PFSK-1 (cell line): ENCODE results near the gene ITGB6.

ENCODE experiments used
- FOXP2 ChIP-seq: optimal IDR thresholded peaks from 2 replicates; pipeline ENCODE3; 2011; ENCODE audit warnings: borderline replicate concordance, control low read depth, inconsistent platforms; ENCODE audit not compliant: insufficient read depth; ENCODE audit errors: extremely low read length, extremely low read depth
- POLR2AphosphoS5 ChIP-seq: IDR thresholded peaks from 2 replicates; pipeline ENCODE4 v1.6.1; 2012; ENCODE audit warnings: low read depth, mild to moderate bottlenecking, control low read depth, low read length, moderate library complexity
- SIN3A ChIP-seq: IDR thresholded peaks from 2 replicates; pipeline ENCODE4 v1.6.1; 2012; ENCODE audit warnings: mild to moderate bottlenecking, low read length, moderate library complexity, borderline replicate concordance; ENCODE audit not compliant: insufficient read depth
- TAF1 ChIP-seq: IDR thresholded peaks from 2 replicates; pipeline ENCODE4 v1.6.1; 2012; ENCODE audit warnings: low read length, control low read depth, borderline replicate concordance; ENCODE audit not compliant: insufficient read depth
- TF ChIP-seq, protein P1 (sequence below), 2 experiments: IDR thresholded peaks; 2 replicates each; pipeline versions ENCODE4 v1.6.1 to v1.8.0; 2011 to 2012; ENCODE audit warnings: low read depth in 2 of 2, low read length in 2 of 2, control low read depth in 1 of 2, inconsistent platforms in 1 of 2, mild to moderate bottlenecking in 1 of 2, moderate library complexity in 1 of 2; ENCODE audit not compliant: insufficient read depth in 1 of 2

Gene ITGB6

DNA sequence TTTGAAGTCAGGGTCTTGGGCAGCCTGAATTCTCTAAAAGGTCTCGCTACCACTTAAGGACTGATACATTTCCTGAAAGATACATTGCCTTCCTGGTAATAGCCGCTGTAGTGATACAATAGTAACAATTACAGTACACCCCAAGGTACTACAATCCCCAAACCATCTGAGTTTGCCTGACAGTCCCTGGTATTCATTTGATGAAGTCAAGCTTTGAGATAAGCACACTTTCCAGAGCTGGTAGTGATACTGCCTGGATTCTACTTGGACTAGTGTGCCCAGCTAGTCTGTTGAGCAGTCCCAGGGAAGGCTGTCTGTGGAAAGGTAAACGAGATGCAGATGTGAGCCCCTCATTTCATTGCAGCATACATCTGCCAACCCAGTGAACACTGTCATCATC is 24.4 kb upstream of the ITGB6 start:
- no peak for TF ChIP-seq TAF1
- TF ChIP-seq, protein P1, sequence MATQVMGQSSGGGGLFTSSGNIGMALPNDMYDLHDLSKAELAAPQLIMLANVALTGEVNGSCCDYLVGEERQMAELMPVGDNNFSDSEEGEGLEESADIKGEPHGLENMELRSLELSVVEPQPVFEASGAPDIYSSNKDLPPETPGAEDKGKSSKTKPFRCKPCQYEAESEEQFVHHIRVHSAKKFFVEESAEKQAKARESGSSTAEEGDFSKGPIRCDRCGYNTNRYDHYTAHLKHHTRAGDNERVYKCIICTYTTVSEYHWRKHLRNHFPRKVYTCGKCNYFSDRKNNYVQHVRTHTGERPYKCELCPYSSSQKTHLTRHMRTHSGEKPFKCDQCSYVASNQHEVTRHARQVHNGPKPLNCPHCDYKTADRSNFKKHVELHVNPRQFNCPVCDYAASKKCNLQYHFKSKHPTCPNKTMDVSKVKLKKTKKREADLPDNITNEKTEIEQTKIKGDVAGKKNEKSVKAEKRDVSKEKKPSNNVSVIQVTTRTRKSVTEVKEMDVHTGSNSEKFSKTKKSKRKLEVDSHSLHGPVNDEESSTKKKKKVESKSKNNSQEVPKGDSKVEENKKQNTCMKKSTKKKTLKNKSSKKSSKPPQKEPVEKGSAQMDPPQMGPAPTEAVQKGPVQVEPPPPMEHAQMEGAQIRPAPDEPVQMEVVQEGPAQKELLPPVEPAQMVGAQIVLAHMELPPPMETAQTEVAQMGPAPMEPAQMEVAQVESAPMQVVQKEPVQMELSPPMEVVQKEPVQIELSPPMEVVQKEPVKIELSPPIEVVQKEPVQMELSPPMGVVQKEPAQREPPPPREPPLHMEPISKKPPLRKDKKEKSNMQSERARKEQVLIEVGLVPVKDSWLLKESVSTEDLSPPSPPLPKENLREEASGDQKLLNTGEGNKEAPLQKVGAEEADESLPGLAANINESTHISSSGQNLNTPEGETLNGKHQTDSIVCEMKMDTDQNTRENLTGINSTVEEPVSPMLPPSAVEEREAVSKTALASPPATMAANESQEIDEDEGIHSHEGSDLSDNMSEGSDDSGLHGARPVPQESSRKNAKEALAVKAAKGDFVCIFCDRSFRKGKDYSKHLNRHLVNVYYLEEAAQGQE (IDR thresholded peaks at IDR 0.05; ENCODE audit: insufficient read depth in 1 of 2, low read depth in 2 of 2, low read length in 2 of 2): no peak
- no peak for TF ChIP-seq POLR2AphosphoS5
- TF ChIP-seq SIN3A: no peak
- no peak for TF ChIP-seq FOXP2

DNA sequence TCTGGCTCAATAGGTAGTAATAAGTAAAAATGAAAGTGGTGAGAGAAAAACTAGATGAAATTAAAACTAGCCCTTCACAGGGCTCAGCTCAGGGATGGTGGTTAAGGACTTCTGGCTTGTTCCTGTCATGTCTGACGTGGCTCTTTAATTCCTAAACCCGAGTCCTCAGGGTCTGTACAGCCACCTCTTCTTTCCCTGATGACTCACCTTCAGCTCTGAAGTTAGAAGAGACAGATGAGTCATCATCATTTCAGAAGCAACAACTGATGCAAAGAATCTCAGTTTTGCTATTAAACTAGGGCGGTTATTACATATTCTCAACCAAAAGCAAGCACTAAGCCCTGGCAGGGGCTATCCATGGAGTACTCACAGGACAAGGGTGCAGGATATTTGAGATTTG is 24.0 kb upstream of the ITGB6 start:
- TF ChIP-seq SIN3A: no peak
- no peak for TF ChIP-seq FOXP2
- TF ChIP-seq POLR2AphosphoS5: no peak
- TF ChIP-seq, protein P1 (IDR thresholded peaks at IDR 0.05; ENCODE audit: insufficient read depth in 1 of 2, low read depth in 2 of 2, low read length in 2 of 2): no peak
- TF ChIP-seq TAF1: no peak

DNA sequence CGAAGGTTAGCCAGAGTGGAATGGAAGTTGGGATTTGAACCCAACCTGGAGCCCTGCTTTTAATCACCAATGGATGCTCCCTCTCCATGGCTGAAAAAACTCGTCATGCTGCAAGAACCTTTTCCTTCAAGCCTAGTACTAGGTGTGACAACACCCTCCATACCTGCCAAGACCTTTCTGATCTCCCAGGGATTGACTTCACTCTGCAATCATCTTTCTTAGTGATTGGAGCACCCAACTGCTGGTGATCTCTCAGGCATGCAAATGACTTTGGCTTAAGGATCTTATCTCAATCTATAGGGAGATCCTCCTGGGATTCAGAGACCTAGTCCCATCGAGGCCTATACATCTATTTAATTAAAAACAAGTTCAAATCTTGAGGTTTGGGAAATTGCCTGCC is 23.5 kb upstream of the ITGB6 start:
- TF ChIP-seq POLR2AphosphoS5: no peak
- no peak for TF ChIP-seq TAF1
- TF ChIP-seq, protein P1 (IDR thresholded peaks at IDR 0.05; ENCODE audit: insufficient read depth in 1 of 2, low read depth in 2 of 2, low read length in 2 of 2): no peak
- TF ChIP-seq SIN3A: no peak
- TF ChIP-seq FOXP2: no peak

DNA sequence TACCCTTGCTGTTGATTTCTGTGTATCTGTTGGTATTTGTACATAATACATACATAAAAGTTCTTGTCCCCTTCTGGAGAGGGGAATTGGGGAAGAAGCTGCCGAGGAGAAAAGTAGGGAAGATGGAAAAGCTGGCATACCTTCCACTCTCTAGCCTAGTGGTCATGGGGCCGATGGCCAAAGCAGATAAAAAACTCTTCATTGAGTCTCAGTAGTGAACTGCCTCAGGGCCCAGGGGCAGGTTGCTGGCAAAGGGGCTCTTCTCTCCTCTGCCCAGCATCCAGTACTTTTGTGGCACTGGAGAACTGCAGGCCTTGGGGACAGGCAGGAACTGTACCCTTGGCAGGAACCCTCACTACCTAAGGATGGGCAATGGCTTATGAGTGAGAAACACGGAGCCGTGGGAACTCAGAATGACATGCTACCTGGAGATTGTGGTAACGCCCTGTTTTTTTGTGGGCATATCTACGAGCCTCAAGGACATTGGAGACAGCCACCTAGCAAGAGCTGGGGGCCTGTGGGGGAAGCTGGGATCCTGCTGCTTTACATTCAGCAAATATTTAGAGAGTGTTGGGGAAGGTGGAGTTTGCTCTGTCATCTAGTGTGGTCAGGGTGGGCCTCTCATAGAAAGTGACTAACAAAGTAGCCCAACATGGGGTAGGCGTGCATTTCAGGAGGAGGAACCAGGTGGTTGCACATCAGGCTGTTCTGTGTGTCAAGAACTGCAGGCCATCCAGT is 22.6 kb upstream of the ITGB6 start:
- TF ChIP-seq, protein P1 (IDR thresholded peaks at IDR 0.05; ENCODE audit: insufficient read depth in 1 of 2, low read depth in 2 of 2, low read length in 2 of 2): no peak
- TF ChIP-seq TAF1 (no peak), FOXP2 (no peak), POLR2AphosphoS5 (no peak), SIN3A (no peak)
